Measurements from ENCODE around the gene WDR19. TPM values are rescaled to one million over a fixed set of nuclear protein-coding genes. Genes with fewer than 3 reads are reported as not detected.

WDR19 gene
- total RNA-seq, 2 experiments from 2014 or later = 12.0 to 14.5 TPM

GRCh38 chr4:39154009-39154408 is 28.3 kb upstream of the WDR19 start:
- Mint-ChIP-seq H3K27me3 (no peaks in the 10 kb centered on the region), H3K27ac (no peak overlapping the region), H3K36me3 (ENCODE audit: low read depth) (no peaks in the 10 kb centered on the region), H3K4me3 (no peak overlapping the region), H3K4me1 (ENCODE audit: low read depth) (peaks cover 7% of the 10 kb centered on the region), H3K9me3 (no peaks in the 10 kb centered on the region)
- intact Hi-C loops (cut with micrococcal nuclease) = no loop called here
- ChIA-PET CTCF (no interaction called here), POLR2A (no interaction called here)
- ATAC-seq = no peak
- no peak for DNase-seq
- TF ChIP-seq CTCF (IDR thresholded peaks at IDR 0.05) = no peak

- no peak for ATAC-seq
- TF ChIP-seq CTCF (IDR thresholded peaks at IDR 0.05) = no peak
- Mint-ChIP-seq H3K27ac (no peak overlapping the region), H3K9me3 (no peaks in the 10 kb centered on the region), H3K4me1 (ENCODE audit: low read depth) (no peaks in the 10 kb centered on the region), H3K4me3 (no peak overlapping the region), H3K36me3 (ENCODE audit: low read depth) (no peaks in the 10 kb centered on the region), H3K27me3 (no peaks in the 10 kb centered on the region)
- no peak for DNase-seq
- intact Hi-C loops (cut with micrococcal nuclease) = no loop called here
- POLR2A ChIA-PET = no interaction called here
- CTCF ChIA-PET = no interaction called here
These were observed 24.8 kb upstream of the WDR19 start for GRCh38 chr4:39157520-39157919.

- CTCF ChIA-PET = interaction anchor here (1.1 to 2.4 kb wide), 2 partner anchors 31 to 264 kb away, joined by 5 to 13 read pairs; no protein-coding TSS in a partner anchor
- DNase-seq (no peak), ATAC-seq (no peak)
- no peak for TF ChIP-seq CTCF (IDR thresholded peaks at IDR 0.05)
- Mint-ChIP-seq H3K27me3 (no peaks in the 10 kb centered on the region), H3K4me3 (no peak overlapping the region), H3K27ac (no peak overlapping the region), H3K9me3 (peaks cover 5% of the 10 kb centered on the region), H3K4me1 (ENCODE audit: low read depth) (peaks cover 3% of the 10 kb centered on the region), H3K36me3 (ENCODE audit: low read depth) (no peaks in the 10 kb centered on the region)
- POLR2A ChIA-PET = no interaction called here
- intact Hi-C loops (cut with micrococcal nuclease) = no loop called here
These were observed 16.2 kb upstream of the WDR19 start for GRCh38 chr4:39166177-39166576.

GRCh38 chr4:39166669-39167068 is 15.7 kb upstream of the WDR19 start:
- Mint-ChIP-seq H3K36me3 (ENCODE audit: low read depth) (no peaks in the 10 kb centered on the region), H3K9me3 (peaks cover 5% of the 10 kb centered on the region), H3K27me3 (no peaks in the 10 kb centered on the region), H3K27ac (no peak overlapping the region), H3K4me1 (ENCODE audit: low read depth) (peaks cover 3% of the 10 kb centered on the region), H3K4me3 (no peak overlapping the region)
- no peak for DNase-seq
- intact Hi-C loops (cut with micrococcal nuclease) = no loop called here
- no peak for ATAC-seq
- ChIA-PET POLR2A (no interaction called here), CTCF (interaction anchor here (2.4 kb wide), 1 partner anchor 264 kb away, joined by 13 read pairs; no protein-coding TSS in a partner anchor)
- TF ChIP-seq CTCF (IDR thresholded peaks at IDR 0.05) = no peak

GRCh38 chr4:39169426-39169825 is 12.9 kb upstream of the WDR19 start:
- ChIA-PET CTCF (interaction anchor here (1.4 kb wide), 2 partner anchors 34 to 409 kb away, joined by 4 read pairs; no protein-coding TSS in a partner anchor), POLR2A (no interaction called here)
- no peak for DNase-seq
- intact Hi-C loops (cut with micrococcal nuclease) = no loop called here
- no peak for ATAC-seq
- Mint-ChIP-seq H3K27me3 (no peaks in the 10 kb centered on the region), H3K4me1 (ENCODE audit: low read depth) (peaks cover 3% of the 10 kb centered on the region), H3K4me3 (no peak overlapping the region), H3K9me3 (peaks cover 5% of the 10 kb centered on the region), H3K27ac (no peak overlapping the region), H3K36me3 (ENCODE audit: low read depth) (no peaks in the 10 kb centered on the region)
- no peak for TF ChIP-seq CTCF (IDR thresholded peaks at IDR 0.05)
